CD4-positive, alpha-beta T cell treated with Interleukin-15 for 1 hour (primary cell): ENCODE data around the gene SPOCK2.

Source experiments
- DNase-seq: peaks from one replicate; pipeline ENCODE4 v3.0.0-alpha.2; 2020

SPOCK2 gene

DNA sequence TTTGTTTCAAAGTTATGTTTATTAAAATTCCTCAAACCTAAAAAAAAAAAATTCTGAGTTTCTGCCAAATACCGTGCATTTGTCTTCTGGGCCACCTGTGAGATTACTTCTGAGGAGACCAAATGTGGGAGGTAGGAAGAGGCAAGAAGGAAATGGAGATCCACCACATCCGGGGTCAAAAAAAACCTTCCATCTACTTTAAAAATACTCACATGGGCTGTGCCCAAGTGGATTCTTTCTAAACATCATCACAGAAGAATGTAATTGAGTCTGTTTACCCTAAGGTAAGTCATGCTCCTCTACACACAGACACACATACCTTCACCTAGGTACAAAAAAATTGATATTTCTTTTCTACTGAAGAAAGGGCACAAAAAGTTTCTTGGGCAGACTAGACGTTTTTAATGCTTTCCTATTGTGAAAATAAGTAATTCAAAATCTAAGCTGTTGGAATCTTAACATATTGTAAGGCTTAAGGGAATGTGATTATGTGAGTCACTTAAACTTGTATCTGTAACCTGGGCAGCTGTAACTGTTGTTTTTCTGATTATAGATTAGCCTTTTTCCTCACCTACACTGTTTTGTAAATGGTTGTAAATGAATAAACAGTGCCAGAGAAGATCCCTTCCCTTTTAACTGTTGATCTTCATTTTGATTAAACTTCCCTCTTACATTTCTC lies 19.1 kb upstream of the SPOCK2 start:
- no peak for DNase-seq

DNA sequence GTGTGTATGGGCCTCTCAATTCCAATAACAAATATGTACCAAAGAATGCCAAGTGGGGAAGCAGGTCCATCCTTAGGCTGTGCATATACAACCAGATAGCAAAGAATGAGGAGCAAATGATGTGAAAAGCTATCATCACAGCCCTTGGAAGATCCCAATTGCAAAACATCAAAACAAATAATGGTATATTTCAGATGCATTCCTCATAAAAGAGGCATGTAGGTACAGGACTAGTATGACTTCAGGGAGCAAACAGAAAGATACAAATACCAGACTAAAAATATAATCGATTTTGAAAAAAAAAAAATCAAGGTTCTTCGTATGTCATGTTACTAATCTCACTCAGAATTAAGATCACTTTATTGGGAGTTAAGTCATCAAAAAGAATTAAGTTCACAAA lies 18.5 kb upstream of the SPOCK2 start:
- no peak for DNase-seq

GRCh38 chr10:72106154-72106849 lies 18.0 kb upstream of the SPOCK2 start:
- DNase-seq, result no peak

DNA sequence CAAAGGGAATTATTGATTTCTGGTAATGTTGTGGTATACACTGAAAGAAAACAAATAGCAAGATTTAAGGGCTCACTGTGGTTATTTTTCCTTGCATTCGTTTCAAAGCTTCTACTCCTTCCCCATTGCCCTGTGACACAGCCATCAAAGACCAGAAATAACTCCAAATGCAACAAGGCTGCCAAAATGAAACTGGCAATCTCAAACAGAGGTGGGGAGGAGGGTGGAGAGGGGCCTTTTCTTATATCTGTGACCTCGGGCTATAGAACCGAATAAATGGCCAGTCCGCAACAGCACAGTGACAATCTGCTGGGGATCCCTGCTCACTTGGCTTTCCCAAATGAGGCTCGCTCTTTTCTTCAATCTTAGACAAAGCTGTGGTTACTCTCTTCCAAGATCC lies 17.4 kb upstream of the SPOCK2 start:
- DNase-seq, result no peak

- DNase-seq, result no peak
These were observed 16.7 kb upstream of the SPOCK2 start for GRCh38 chr10:72105098-72105475.

DNA sequence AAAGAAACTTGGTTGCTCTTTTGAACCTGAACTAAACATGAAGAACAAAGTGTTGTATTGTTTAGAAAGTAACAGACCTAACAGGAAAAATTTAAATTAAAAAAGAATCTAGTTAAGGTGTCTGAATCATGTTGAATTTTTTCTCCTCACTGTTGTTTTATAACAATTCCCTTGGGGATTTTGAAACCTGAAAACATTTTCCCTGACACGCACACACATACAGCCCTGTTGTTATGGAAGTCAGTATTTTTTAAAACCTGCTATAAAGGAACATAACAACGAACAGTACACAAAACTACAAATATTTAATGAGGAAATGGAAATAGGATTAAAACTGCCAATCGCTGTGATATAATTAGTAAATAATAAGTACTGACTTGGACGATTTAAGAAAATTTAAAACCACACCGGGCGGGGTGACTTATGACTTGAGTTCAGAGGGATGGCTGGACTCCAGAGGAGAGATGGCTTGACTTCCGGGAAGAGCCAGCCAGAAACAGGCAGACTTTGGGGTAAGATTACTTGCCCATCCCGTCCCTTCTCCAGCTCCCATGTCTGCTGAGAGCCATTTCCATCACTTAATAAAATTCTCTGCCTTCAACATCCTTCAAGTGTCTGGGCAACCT lies 16.2 kb upstream of the SPOCK2 start:
- no peak for DNase-seq

- no peak for DNase-seq
These were observed 11.2 kb upstream of the SPOCK2 start for GRCh38 chr10:72099600-72099921.

DNA sequence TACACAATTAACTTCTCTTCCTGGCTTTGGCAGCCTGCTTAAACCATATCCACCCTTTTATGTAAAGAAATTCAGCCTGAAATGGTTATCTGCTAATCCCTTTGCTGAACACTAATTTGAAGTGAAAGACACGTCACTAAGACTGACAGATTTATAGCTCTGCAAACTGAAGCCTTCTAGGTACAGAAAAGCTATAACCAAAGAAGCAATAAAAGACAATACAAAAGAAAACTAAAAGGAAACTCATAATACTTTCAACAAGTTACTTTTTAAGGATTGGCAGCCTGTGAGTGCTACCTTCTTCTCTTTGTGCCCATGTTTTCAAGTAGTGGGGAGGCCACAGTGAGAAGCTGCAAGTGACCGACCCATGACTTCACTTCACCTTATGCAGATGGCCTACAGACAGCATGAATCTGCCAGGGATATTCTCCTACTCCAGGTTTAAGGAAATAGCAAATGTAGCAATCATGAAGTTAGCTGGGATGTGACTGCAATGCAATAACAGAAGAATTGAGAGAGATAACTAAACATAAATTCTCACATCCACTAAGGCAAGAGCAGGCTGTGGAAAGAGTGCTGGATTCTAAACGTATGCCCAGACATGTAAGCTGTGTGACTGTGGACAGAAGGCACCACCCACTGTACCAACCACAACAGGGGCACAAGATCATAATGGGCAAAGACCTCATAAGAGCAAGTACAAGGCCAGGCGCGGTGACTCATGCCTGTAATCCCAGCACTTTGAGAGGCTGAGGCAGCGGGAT lies 10.7 kb upstream of the SPOCK2 start:
- no peak for DNase-seq

GRCh38 chr10:72098301-72098835 lies 10.0 kb upstream of the SPOCK2 start:
- DNase-seq, result no peak

DNA sequence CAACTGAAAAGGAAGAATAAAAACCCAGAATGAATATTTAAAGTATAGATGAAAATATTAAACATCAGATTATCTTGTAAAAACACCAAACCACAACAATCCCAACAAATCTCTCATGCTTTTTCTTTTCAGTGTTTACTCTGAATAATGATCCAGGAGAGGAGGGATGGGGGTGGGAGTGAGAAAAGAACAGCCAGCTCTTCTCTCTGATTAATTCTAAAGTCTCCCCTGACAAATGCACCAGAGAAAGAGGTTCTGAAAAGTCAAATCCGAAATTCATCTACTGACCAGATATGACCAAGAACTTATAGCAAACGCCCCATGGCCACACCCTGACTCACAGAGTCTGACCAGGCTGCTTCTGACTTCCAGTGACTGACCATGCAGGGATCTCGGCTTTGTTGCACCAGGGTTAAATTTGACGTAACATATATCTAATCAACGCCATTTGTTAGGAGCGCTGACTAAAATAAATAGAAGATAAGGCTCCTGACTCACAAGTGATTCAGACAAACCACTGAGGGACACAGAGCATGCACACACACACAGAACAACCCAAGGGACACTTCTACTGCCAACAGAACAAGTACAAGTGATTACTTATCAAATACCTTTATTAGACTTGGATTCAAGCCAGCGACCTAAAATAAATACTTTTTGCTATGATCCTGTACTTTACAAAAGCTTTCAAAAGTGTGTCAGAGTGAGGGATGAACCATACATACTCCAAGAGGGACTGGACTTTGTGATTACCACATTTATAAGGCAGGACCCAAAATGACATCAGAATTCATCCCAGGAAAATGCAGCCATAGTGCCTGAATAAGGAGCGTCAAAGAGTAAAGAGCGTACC lies 9.3 kb upstream of the SPOCK2 start:
- DNase-seq, result no peak

DNA sequence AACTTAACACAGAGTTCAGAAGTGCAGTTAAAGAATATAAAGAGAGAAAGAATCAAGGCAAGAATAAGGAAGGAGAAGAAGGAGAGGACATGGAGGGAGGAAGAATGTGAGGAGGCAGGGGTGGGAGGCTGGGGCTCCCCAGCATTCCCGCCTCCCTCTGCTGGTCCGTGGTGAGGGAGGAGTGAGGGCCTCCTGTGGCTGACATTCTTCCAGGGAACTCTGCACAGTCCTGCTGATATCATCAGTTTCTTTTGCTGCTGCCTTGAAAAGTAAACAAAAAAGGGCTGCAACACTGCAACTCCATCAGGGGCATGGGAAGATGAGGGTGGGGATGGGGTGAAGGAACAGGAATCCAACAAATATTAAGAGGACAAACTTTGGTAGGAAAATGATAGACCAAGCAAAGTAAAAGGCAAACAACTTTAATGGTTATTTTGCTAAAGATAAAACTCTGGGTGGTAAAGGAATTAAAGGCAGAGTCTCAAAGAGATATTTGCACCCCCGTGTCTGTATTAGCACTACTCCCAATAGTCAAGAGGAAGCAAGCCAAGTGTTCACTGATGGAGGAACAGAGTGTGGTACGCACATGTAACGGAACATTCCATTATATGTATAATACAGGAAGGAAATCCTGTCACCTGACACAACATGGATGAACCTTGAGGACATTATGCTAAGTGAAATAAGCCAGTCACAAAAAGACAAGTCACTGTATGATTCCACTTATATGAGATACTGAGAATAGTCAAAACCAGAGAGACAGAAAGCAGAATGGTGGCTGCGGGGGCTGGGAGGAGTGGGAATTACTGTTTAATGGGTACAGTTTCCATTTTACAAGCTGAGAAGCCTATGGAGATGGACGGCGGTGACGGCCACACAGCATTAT lies 8.0 kb upstream of the SPOCK2 start:
- no peak for DNase-seq

- DNase-seq, result no peak
These were observed 6.8 kb upstream of the SPOCK2 start for GRCh38 chr10:72095195-72095594.

- DNase-seq, result no peak
These were observed 6.2 kb upstream of the SPOCK2 start for GRCh38 chr10:72094574-72094973.

GRCh38 chr10:72093450-72093849 lies 5.1 kb upstream of the SPOCK2 start:
- no peak for DNase-seq

- DNase-seq, result no peak
These were observed 4.6 kb upstream of the SPOCK2 start for GRCh38 chr10:72092987-72093386.

GRCh38 chr10:72092171-72092924 lies 4.0 kb upstream of the SPOCK2 start:
- no peak for DNase-seq

- no peak for DNase-seq
These were observed 2.0 kb upstream of the SPOCK2 start for GRCh38 chr10:72090326-72090725.

DNA sequence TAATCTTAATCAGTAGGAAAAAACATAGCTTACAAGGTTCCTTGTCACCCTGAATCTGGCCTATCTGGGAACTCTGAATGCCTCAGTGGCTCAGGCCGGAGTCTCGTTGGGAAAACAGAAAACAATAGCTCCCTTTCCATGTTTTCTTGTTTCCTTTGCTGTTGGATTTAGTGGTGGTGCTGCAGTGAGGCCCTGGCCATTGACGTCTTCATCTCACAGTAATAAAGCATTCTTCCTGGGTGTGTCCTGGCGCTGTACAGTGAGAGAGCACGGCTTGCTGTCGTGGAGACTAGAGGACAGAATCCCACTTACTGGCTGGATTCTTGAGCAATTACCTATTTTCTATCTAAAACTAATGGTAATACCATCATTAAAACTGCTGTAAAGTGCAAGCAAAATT lies 1.3 kb upstream of the SPOCK2 start:
- DNase-seq, result no peak

DNA sequence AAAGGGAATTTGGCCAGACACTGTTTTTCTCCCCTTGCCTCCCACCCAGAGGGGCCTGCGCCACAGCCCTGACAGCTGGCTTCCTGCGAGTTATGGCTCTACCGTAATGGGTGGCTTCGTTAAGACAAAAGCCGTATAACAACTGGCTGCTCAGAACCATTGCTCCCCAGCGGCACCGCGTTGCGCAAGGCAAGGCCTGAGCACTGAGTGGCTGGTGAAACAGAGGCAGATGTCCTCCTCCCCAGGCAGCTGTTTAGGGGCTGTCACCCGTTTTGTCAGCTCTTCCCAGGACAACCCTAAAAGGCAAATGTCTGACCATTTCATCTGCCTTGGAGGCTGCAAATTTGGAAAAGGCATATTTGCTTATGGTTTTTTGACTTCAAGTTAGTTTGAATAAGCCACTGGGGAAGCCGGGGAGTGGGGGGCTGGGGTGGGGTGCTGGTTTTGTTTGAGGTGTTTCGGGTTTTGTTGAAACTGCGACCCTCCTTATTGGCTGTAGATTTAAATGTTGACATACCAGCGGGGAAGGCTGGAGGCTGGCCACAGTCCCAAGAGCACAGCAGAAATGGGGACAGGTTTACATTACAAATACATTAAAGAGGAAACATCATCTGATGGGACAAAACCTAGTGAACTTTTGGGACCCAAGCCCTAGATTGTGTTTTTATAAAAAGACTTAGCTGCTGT lies 681 bp upstream of the SPOCK2 start:
- DNase-seq, result peak; percentile 65

- DNase-seq, result peak; percentile 46
These were observed 871 bp downstream of the SPOCK2 start for GRCh38 chr10:72087392-72087968.
